ENCODE results near the gene LYRM7.

LYRM7 gene

GRCh38 chr5:131196331-131196730 is 25.6 kb downstream of the LYRM7 start:
- H3K4me3 ChIP-seq (ENCODE audit: low read depth, low read length) = no peak overlapping the region
- no peak for TF ChIP-seq CTCF (IDR thresholded peaks at IDR 0.05; ENCODE audit: borderline replicate concordance, insufficient read depth, low read depth, low read length)

GRCh38 chr5:131198625-131199024 is 27.9 kb downstream of the LYRM7 start:
- no peak overlapping the region for H3K4me3 ChIP-seq (ENCODE audit: low read depth, low read length)
- TF ChIP-seq CTCF (IDR thresholded peaks at IDR 0.05; ENCODE audit: borderline replicate concordance, insufficient read depth, low read depth, low read length) = no peak

- no peak overlapping the region for H3K4me3 ChIP-seq (ENCODE audit: low read depth, low read length)
Observed at GRCh38 chr5:131200560-131200959, 29.8 kb downstream of the LYRM7 start.

GRCh38 chr5:131204964-131205363 is 34.2 kb downstream of the LYRM7 start:
- no peak for TF ChIP-seq CTCF (IDR thresholded peaks at IDR 0.05; ENCODE audit: borderline replicate concordance, insufficient read depth, low read depth, low read length)
- no peak overlapping the region for H3K4me3 ChIP-seq (ENCODE audit: low read depth, low read length)

More at GRCh38 chr5:131200560-131200959, 29.8 kb downstream of the LYRM7 start:
- no peak for TF ChIP-seq CTCF (IDR thresholded peaks at IDR 0.05; ENCODE audit: borderline replicate concordance, insufficient read depth, low read depth, low read length)

GRCh38 chr5:131206061-131206460 is 35.3 kb downstream of the LYRM7 start:
- no peak overlapping the region for H3K4me3 ChIP-seq (ENCODE audit: low read depth, low read length)
- no peak for TF ChIP-seq CTCF (IDR thresholded peaks at IDR 0.05; ENCODE audit: borderline replicate concordance, insufficient read depth, low read depth, low read length)

- TF ChIP-seq CTCF (IDR thresholded peaks at IDR 0.05; ENCODE audit: borderline replicate concordance, insufficient read depth, low read depth, low read length) = no peak
- no peak overlapping the region for H3K4me3 ChIP-seq (ENCODE audit: low read depth, low read length)
Observed at GRCh38 chr5:131206772-131207171, 36.0 kb downstream of the LYRM7 start.

GRCh38 chr5:131209175-131209505 is 38.4 kb downstream of the LYRM7 start:
- TF ChIP-seq CTCF (IDR thresholded peaks at IDR 0.05; ENCODE audit: borderline replicate concordance, insufficient read depth, low read depth, low read length) = no peak

More at GRCh38 chr5:131209175-131209505, 38.4 kb downstream of the LYRM7 start:
- H3K4me3 ChIP-seq (ENCODE audit: low read depth, low read length) = no peak overlapping the region
